Heart left ventricle (tissue), 13 donors: ENCODE measurements around the gene GATA2.

Experiments used
- POLR2A ChIP-seq, 2 donors: fragments of 450-650 bp; IDR thresholded peaks; one replicate each; pipeline ENCODE4 v1.6.1; 2017; ENCODE audit warnings: antibody characterized with exemption in 2 of 2, mild to moderate bottlenecking in 2 of 2, moderate library complexity in 2 of 2
- TF ChIP-seq, protein P1 (sequence below), 12 donors: fragments of 200-600 bp; sonication (generic) in 4 of 12; IDR thresholded peaks; one replicate each; pipeline versions ENCODE4 v1.5.0 to v1.8.0; 2018 to 2022; ENCODE audit warnings: antibody characterized with exemption in 12 of 12, mild to moderate bottlenecking in 5 of 12
- donor health status: ischemic (EF 13 %, LVEDD 7.1; RV severe dilation, severe dysfunction).
- donor health status: DM: no; HTN: yes; CAD: no.
- donor health status: DM: no; HTN: no; CAD: no.
- donor health status: ischemic (EF 25% LVEDD 6.9; RV normal size, moderate dysfunction).
- donor health status: ischemic (EF 25% LVEDD 5.7; RV mildly dilated, moderate dysfunction).
- donor health status: ischemic (EF 35%, LVEDD 5.7; RV mildly dilated, moderate dysfunction).
- donor health status: nonischemic (EF 11% LVEDD 7.7; RV severe dilation, severe dysfunction).
- donor health status: DM: yes; HTN: yes; CAD: no.
- donor health status: PGD.
- donor health status: ischemic (EF 29% LVEDD 5.4; RV normal size, mild dysfunction).
- donor health status: nonischemic (EF 23%, LVEDD 6.1; RV moderate dilation, normal function).

DNA sequence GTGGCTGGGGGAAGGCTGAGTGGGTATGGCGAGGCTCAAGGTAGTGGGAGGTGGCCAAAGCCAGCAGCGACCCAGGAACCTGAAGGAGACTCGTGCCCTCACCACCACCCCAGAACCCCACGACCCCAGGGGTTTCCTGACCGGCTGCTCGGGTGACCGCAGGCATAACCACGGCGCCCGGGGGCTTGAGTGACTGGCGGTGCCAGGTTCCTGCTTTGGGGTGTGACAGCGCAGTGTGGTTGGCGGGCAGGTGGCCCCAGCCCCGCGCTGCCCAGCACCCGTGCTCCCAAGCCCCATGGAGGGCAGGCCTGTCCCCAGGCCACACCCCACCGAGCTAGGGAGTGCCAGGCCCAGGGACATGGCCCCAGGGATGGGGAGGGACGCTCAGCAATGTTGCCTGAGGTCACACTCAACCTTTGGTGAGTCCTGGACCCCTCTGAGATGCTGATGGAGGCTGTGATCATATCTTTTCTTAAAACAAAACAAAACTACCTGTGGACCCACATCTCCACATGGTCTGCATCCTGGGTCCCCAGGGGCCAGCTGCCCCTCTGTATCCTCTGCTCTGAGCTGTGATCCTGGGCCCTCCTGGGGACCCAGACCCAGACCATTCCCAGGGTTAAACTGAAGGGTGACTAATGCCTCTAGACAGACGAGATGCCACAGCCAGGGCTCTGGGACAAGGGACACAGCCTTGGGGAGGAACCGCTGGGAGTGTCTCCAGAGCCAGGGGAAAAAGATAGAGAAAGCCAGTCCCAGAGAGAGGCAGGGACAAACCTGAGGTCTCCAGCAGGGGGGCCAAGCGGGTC is 39.3 kb downstream of the GATA2 start:
- TF ChIP-seq, protein P1, sequence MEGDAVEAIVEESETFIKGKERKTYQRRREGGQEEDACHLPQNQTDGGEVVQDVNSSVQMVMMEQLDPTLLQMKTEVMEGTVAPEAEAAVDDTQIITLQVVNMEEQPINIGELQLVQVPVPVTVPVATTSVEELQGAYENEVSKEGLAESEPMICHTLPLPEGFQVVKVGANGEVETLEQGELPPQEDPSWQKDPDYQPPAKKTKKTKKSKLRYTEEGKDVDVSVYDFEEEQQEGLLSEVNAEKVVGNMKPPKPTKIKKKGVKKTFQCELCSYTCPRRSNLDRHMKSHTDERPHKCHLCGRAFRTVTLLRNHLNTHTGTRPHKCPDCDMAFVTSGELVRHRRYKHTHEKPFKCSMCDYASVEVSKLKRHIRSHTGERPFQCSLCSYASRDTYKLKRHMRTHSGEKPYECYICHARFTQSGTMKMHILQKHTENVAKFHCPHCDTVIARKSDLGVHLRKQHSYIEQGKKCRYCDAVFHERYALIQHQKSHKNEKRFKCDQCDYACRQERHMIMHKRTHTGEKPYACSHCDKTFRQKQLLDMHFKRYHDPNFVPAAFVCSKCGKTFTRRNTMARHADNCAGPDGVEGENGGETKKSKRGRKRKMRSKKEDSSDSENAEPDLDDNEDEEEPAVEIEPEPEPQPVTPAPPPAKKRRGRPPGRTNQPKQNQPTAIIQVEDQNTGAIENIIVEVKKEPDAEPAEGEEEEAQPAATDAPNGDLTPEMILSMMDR (IDR thresholded peaks at IDR 0.05): no peak
- TF ChIP-seq POLR2A (IDR thresholded peaks at IDR 0.05): no peak
